Sigmoid colon (tissue), 7 donors: ENCODE measurements around the gene CFAP97D1. TPM values are rescaled to one million over a fixed set of nuclear protein-coding genes. Genes with fewer than 3 reads are reported as not detected.

Source experiments
- DNase-seq: peaks from one replicate; pipeline ENCODE4 v3.0.0-alpha.2; 2019
- H3K27ac ChIP-seq, 4 donors: fragments of 200-600 bp; sonication (generic); one replicate each; pipeline ENCODE4 v1.5.1; 2016 to 2019; ENCODE audit warnings: mild to moderate bottlenecking in 1 of 4
- H3K27me3 ChIP-seq, 3 donors: fragments of 200-600 bp; sonication (generic); one replicate each; pipeline ENCODE4 v1.5.1; 2019; ENCODE audit warnings: mild to moderate bottlenecking in 1 of 3
- H3K36me3 ChIP-seq, 4 donors: fragments of 200-600 bp; sonication (generic); one replicate each; pipeline ENCODE4 v1.5.1; 2016 to 2019
- H3K4me1 ChIP-seq, 4 donors: fragments of 200-600 bp; sonication (generic); one replicate each; pipeline ENCODE4 v1.5.1; 2017 to 2019
- H3K4me3 ChIP-seq, 4 donors: fragments of 200-600 bp; sonication (generic); one replicate each; pipeline ENCODE4 v1.5.1; 2017 to 2019; ENCODE audit warnings: mild to moderate bottlenecking in 2 of 4, moderate library complexity in 1 of 4
- H3K9me3 ChIP-seq, 4 donors: fragments of 200-600 bp in 3 of 4; sonication (generic) in 3 of 4; one replicate each; pipeline versions ENCODE4 v1.5.1 to v1.6.1; 2013 to 2019
- EP300 ChIP-seq, 4 donors: sonication (generic); formaldehyde crosslinking; IDR thresholded peaks; one replicate each; pipeline ENCODE4 v1.6.1; 2017; ENCODE audit warnings: antibody characterized with exemption in 4 of 4
- POLR2A ChIP-seq, 2 donors: fragments of 450-650 bp; IDR thresholded peaks; one replicate each; pipeline ENCODE4 v1.6.1; 2016; ENCODE audit warnings: antibody characterized with exemption in 2 of 2, mild to moderate bottlenecking in 2 of 2, moderate library complexity in 2 of 2
- POLR2AphosphoS5 ChIP-seq, 4 donors: sonication (generic); formaldehyde crosslinking; IDR thresholded peaks; one replicate each; pipeline ENCODE4 v1.6.1; 2017; ENCODE audit warnings: antibody characterized with exemption in 4 of 4
- whole genome bisulfite sequencing, 2 donors: extraction: QIAGEN DNeasy Blood & Tissue Kit; methylation state at CpG; one replicate each; pipeline ENCODE4 v1.1.7; 2013; 5-methylcytosine and 5-hydroxymethylcytosine counted together
- intact Hi-C: fragments of 100-400 bp; cut with DNase I; formaldehyde crosslinking; loops from one replicate; pipeline ENCODE4 v1.15.1; 2023
- polyA plus RNA-seq, 3 donors: library from polyadenylated mRNA; stranded (reverse); fragments of 200-250 nt; gene quantifications; one replicate each; pipeline ENCODE4 v1.2.3, GENCODE V29; 2013
- total RNA-seq, 4 donors: library from RNA; depleted of rRNA; stranded (reverse); fragments of >200 nt; gene quantifications; one replicate each; pipeline ENCODE4 v1.1.0, GENCODE V29; 2016
- TF ChIP-seq, protein P1 (sequence below), 4 experiments: fragments of 450-650 bp in 3 of 4; fragments of 200-600 bp in 1 of 4; IDR thresholded peaks; one replicate each; pipeline ENCODE4 v1.5.1; 2016 to 2019; ENCODE audit warnings: antibody characterized with exemption in 4 of 4, mild to moderate bottlenecking in 3 of 4, moderate library complexity in 2 of 4
- donor health status: healthy with polysubstance abuse.
- donor health status: Bipolar disorder and iron deficiency.
- donor health status: healthy.

CFAP97D1 gene
- total and polyA plus RNA-seq, 7 donors, result not detected

DNA sequence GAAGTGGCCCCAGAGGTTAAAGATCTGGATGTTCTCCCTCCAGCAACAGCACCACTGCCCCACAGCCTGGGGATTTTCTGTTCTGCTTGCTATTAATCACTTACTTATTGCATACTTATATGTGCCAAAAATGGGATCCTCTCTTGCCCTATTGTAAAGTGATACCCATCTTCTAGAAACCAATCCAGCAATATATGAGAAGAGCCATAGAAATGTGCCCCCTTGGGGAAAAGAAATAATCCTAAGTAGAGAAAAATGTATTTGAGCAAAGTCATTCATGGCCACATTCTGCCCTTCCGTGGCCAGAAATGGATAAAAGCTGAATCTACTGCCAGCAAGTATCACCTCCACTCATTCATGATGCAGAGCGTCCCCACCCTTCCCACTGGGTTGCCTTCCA is 42.5 kb upstream of the CFAP97D1 start:
- TF ChIP-seq EP300 (IDR thresholded peaks at IDR 0.05) (no peak), POLR2A (IDR thresholded peaks at IDR 0.05) (no peak), POLR2AphosphoS5 (IDR thresholded peaks at IDR 0.05) (no peak)
- TF ChIP-seq, protein P1, sequence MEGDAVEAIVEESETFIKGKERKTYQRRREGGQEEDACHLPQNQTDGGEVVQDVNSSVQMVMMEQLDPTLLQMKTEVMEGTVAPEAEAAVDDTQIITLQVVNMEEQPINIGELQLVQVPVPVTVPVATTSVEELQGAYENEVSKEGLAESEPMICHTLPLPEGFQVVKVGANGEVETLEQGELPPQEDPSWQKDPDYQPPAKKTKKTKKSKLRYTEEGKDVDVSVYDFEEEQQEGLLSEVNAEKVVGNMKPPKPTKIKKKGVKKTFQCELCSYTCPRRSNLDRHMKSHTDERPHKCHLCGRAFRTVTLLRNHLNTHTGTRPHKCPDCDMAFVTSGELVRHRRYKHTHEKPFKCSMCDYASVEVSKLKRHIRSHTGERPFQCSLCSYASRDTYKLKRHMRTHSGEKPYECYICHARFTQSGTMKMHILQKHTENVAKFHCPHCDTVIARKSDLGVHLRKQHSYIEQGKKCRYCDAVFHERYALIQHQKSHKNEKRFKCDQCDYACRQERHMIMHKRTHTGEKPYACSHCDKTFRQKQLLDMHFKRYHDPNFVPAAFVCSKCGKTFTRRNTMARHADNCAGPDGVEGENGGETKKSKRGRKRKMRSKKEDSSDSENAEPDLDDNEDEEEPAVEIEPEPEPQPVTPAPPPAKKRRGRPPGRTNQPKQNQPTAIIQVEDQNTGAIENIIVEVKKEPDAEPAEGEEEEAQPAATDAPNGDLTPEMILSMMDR (IDR thresholded peaks at IDR 0.05), result no peak
- no peaks in the 10 kb centered on the region for H3K36me3 ChIP-seq
- WGBS, 2 donors, result 86 to 93% methylated on average over 2 of the region's 2 CpGs
- H3K27ac ChIP-seq, result no peak overlapping the region
- peaks cover 0 to 2% (median 0%) of the 10 kb centered on the region in 3 donors for H3K27me3 ChIP-seq
- no peaks in the 10 kb centered on the region for H3K9me3 ChIP-seq
- no peak overlapping the region for H3K4me3 ChIP-seq
- no peaks in the 10 kb centered on the region for H3K4me1 ChIP-seq
- intact Hi-C loops, result no loop called here
- DNase-seq, result no peak

DNA sequence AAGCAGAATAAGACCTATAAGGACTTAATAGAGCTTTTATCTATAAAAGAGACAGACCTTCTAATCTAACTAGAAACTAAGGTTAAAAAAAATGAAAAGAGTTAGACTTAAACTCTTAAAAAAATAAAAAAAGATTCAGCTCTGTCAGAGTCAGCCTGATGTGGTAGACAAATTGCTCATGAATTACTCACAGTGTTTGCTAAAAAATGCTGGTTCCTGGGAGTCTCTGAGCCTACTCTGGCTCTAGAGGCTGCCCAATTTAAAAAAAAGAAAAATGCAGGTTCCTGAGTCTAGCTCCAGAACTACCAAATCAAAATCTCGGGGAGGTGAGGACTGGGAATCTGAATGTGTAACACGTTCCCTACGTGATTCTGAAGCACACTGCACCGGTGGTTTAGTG is 39.7 kb upstream of the CFAP97D1 start:
- H3K9me3 ChIP-seq, result no peaks in the 10 kb centered on the region
- WGBS, 2 donors, result 86 to 90% methylated on average over 4 of the region's 4 CpGs
- no peak for DNase-seq
- H3K36me3 ChIP-seq, result no peaks in the 10 kb centered on the region
- peaks cover 0 to 13% (median 0%) of the 10 kb centered on the region in 3 donors for H3K27me3 ChIP-seq
- no peak overlapping the region for H3K27ac ChIP-seq
- no peak overlapping the region for H3K4me3 ChIP-seq
- intact Hi-C loops, result no loop called here
- no peak for TF ChIP-seq POLR2AphosphoS5 (IDR thresholded peaks at IDR 0.05)
- TF ChIP-seq, protein P1 (IDR thresholded peaks at IDR 0.05), result no peak
- no peak for TF ChIP-seq POLR2A (IDR thresholded peaks at IDR 0.05)
- TF ChIP-seq EP300 (IDR thresholded peaks at IDR 0.05), result no peak
- no peaks in the 10 kb centered on the region for H3K4me1 ChIP-seq

DNA sequence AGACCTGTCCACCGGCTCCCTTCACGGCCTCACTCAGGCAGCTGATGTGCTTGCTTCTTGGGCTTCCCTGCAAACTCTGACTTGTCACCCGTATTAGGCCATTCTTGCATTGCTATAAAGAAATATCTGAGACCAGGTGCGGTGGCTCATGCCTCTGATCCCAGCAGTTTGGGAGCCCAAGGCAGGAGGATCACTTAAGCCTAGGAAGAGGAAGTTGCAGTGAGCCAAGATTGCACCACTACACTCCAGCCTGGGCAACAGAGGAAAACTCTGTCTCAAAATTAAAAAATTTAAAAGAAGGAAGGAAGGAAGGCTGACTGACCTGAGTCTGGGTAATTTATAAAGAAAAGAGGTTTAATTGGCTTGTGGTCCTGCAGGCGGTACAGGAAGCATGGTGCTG is 38.6 kb upstream of the CFAP97D1 start:
- Histone ChIP-seq H3K4me1 (no peaks in the 10 kb centered on the region), H3K36me3 (no peaks in the 10 kb centered on the region), H3K9me3 (no peaks in the 10 kb centered on the region), H3K27ac (no peak overlapping the region), H3K27me3 (peaks cover 0 to 20% (median 0%) of the 10 kb centered on the region in 3 donors), H3K4me3 (no peak overlapping the region)
- TF ChIP-seq, protein P1 (IDR thresholded peaks at IDR 0.05), result no peak
- no peak for TF ChIP-seq POLR2AphosphoS5 (IDR thresholded peaks at IDR 0.05)
- TF ChIP-seq POLR2A (IDR thresholded peaks at IDR 0.05), result no peak
- no peak for TF ChIP-seq EP300 (IDR thresholded peaks at IDR 0.05)
- intact Hi-C loops, result no loop called here
- DNase-seq, result no peak
- 89 to 92% methylated on average over 5 of the region's 5 CpGs for WGBS, 2 donors

DNA sequence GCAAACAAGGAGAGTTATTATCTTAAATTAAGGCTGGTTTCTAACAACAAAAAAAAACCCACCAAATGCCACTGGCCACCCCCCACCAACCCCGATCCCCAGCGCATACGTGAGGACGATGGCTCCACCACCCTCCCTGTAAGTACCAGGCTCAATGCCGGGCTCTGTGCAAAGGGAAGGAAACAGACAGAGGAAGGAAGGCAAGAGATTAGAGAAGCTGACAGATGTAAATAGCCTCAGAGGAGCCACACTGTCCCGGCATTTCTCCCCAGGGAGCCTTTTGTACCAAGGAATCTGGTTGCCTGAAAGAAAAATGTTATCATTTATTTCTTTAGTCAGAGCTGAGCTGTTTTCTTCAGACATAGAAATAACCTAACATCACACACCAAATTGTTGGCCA is 34.7 kb upstream of the CFAP97D1 start:
- 10 to 42% methylated on average over 6 of the region's 6 CpGs for WGBS, 2 donors
- TF ChIP-seq EP300 (IDR thresholded peaks at IDR 0.05) (no peak), POLR2AphosphoS5 (IDR thresholded peaks at IDR 0.05) (no peak), POLR2A (IDR thresholded peaks at IDR 0.05) (no peak)
- TF ChIP-seq, protein P1 (IDR thresholded peaks at IDR 0.05), result no peak
- Histone ChIP-seq H3K27me3 (peaks cover 0 to 20% (median 0%) of the 10 kb centered on the region in 3 donors), H3K9me3 (no peaks in the 10 kb centered on the region), H3K36me3 (no peaks in the 10 kb centered on the region), H3K27ac (no peak overlapping the region), H3K4me1 (no peaks in the 10 kb centered on the region), H3K4me3 (no peak overlapping the region)
- intact Hi-C loops, result no loop called here
- DNase-seq, result no peak

DNA sequence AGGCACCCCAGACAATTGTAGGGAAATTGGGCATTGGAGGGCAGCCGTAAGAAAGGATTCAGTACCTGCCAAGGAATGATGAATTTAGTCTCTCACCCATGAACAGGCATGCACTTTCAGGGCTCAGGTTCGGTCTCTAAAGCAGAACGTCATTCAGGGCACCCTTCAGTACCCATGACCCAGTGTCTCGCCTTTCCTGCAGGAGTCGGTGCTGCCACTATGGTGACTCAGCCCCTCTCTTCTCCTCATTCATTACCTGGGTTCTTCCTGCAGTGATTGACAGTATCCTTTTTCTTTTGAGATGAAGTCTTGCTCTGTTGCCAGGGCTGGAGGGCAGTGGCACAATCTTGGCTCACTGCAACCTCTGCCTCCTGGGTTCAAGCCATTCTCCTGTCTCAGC is 30.1 kb upstream of the CFAP97D1 start:
- Histone ChIP-seq H3K27ac (no peak overlapping the region), H3K36me3 (no peaks in the 10 kb centered on the region), H3K4me1 (peaks cover 0 to 4% (median 2%) of the 10 kb centered on the region in 4 donors), H3K9me3 (no peaks in the 10 kb centered on the region), H3K4me3 (no peak overlapping the region), H3K27me3 (peaks cover 4 to 20% (median 8%) of the 10 kb centered on the region in 3 donors)
- DNase-seq, result no peak
- TF ChIP-seq POLR2A (IDR thresholded peaks at IDR 0.05), result no peak
- 77 to 82% methylated on average over 5 of the region's 5 CpGs for WGBS, 2 donors
- intact Hi-C loops, result no loop called here
